HEK293T (cell line): Measurements from ENCODE around the gene TPRG1.
"Not testable (repeated sequence)": the region's sequence is repeated elsewhere in the genome, so short reads cannot be mapped to it uniquely, and the experiment has no call there.

Source experiments
- CTCF ChIA-PET: fragments of 350-600 bp; formaldehyde crosslinking; extraction: SDS; loops from one replicate; lab custom pipeline; 2021; ENCODE audit warnings: antibody characterized with exemption, inconsistent platforms; lab: Yijun Ruan, JAX
- POLR2A ChIA-PET: fragments of 350-600 bp; formaldehyde crosslinking; extraction: SDS; loops from one replicate; lab custom pipeline; 2020; ENCODE audit warnings: antibody characterized with exemption, inconsistent platforms; lab: Yijun Ruan, JAX
- DNase-seq: peaks from one replicate; pipeline ENCODE4 v3.0.0; 2012; ENCODE audit warnings: mixed read lengths; ENCODE audit errors: extremely low spot score
- ARNT ChIP-seq: fragments of 450-650 bp; IDR thresholded peaks from 2 replicates; pipeline ENCODE4 v1.6.1; 2017; ENCODE audit warnings: mild to moderate bottlenecking
- BHLHE40 ChIP-seq: fragments of 450-650 bp; IDR thresholded peaks from 2 replicates; pipeline ENCODE4 v1.6.1; 2016; ENCODE audit warnings: mild to moderate bottlenecking, moderate library complexity, borderline replicate concordance
- CTBP1 ChIP-seq: fragments of 450-650 bp; IDR thresholded peaks from 2 replicates; pipeline ENCODE4 v1.6.1; 2016; ENCODE audit warnings: borderline replicate concordance
- ELF4 ChIP-seq: fragments of 450-650 bp; IDR thresholded peaks from 2 replicates; pipeline ENCODE4 v1.6.1; 2017; ENCODE audit warnings: antibody characterized with exemption
- FOXA1 ChIP-seq: fragments of 450-650 bp; IDR thresholded peaks from 2 replicates; pipeline ENCODE4 v1.6.1; 2016; ENCODE audit warnings: mild to moderate bottlenecking
- FOXK2 ChIP-seq: fragments of 450-650 bp; IDR thresholded peaks from 2 replicates; pipeline ENCODE4 v1.6.1; 2016; ENCODE audit warnings: mild to moderate bottlenecking
- FOXM1 ChIP-seq: fragments of 450-650 bp; IDR thresholded peaks from 2 replicates; pipeline ENCODE4 v1.6.1; 2017; ENCODE audit warnings: mild to moderate bottlenecking, borderline replicate concordance
- HDGF ChIP-seq: fragments of 450-650 bp; IDR thresholded peaks from 2 replicates; pipeline ENCODE4 v1.6.1; 2017; ENCODE audit warnings: antibody characterized with exemption, borderline replicate concordance
- L3MBTL2 ChIP-seq: fragments of 450-650 bp; conservative IDR thresholded peaks from 2 replicates; pipeline ENCODE4 v1.6.1; 2016; ENCODE audit warnings: mild to moderate bottlenecking
- LEF1 ChIP-seq: fragments of 450-650 bp; IDR thresholded peaks from 2 replicates; pipeline ENCODE4 v1.6.1; 2017; ENCODE audit warnings: mild to moderate bottlenecking, borderline replicate concordance
- NFRKB ChIP-seq: fragments of 450-650 bp; IDR thresholded peaks from 2 replicates; pipeline ENCODE4 v1.6.1; 2016; ENCODE audit warnings: mild to moderate bottlenecking, moderate library complexity
- SP1 ChIP-seq: fragments of 450-650 bp; IDR thresholded peaks from 2 replicates; pipeline ENCODE4 v1.6.1; 2017
- SUZ12 ChIP-seq: fragments of 450-650 bp; IDR thresholded peaks from 2 replicates; pipeline ENCODE4 v1.6.1; 2016; ENCODE audit warnings: mild to moderate bottlenecking
- TARDBP ChIP-seq: fragments of 450-650 bp; IDR thresholded peaks from 2 replicates; pipeline ENCODE4 v1.6.1; 2016
- ZNF384 ChIP-seq: fragments of 450-650 bp; IDR thresholded peaks from 2 replicates; pipeline ENCODE4 v1.6.1; 2016
- TF ChIP-seq, protein P1 (sequence below): fragments of 450-650 bp; IDR thresholded peaks from 2 replicates; pipeline ENCODE4 v1.6.1; 2016

The TPRG1 gene

GRCh38 chr3:189316296-189317019 is 144.7 kb downstream of the TPRG1 start:
- POLR2A ChIA-PET, result no interaction called here
- no peak for TF ChIP-seq SUZ12
- TF ChIP-seq, protein P1, sequence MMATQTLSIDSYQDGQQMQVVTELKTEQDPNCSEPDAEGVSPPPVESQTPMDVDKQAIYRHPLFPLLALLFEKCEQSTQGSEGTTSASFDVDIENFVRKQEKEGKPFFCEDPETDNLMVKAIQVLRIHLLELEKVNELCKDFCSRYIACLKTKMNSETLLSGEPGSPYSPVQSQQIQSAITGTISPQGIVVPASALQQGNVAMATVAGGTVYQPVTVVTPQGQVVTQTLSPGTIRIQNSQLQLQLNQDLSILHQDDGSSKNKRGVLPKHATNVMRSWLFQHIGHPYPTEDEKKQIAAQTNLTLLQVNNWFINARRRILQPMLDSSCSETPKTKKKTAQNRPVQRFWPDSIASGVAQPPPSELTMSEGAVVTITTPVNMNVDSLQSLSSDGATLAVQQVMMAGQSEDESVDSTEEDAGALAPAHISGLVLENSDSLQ, result no peak
- CTCF ChIA-PET, result no interaction called here

GRCh38 chr3:189317911-189318310 is 146.1 kb downstream of the TPRG1 start:
- TF ChIP-seq SUZ12 (no peak), SP1 (no peak), LEF1 (no peak), HDGF (no peak), FOXA1 (no peak), TARDBP (no peak), ZNF384 (no peak), ELF4 (no peak), BHLHE40 (no peak), FOXK2 (no peak), CTBP1 (no peak), ARNT (no peak), FOXM1 (no peak), L3MBTL2 (no peak), NFRKB (no peak)
- TF ChIP-seq, protein P1, result no peak
- no peak for DNase-seq
- POLR2A ChIA-PET, result no interaction called here
- CTCF ChIA-PET, result interaction anchor here (0.5 to 0.7 kb wide), 2 partner anchors 9 to 85 kb away, joined by 3 read pairs; no protein-coding TSS in a partner anchor

More at GRCh38 chr3:189316296-189317019, 144.7 kb downstream of the TPRG1 start:
- DNase-seq, result no peak

- TF ChIP-seq, protein P1, result no peak
- TF ChIP-seq LEF1 (no peak), SUZ12 (no peak), ZNF384 (no peak)
- DNase-seq, result no peak
- ChIA-PET CTCF (no interaction called here), POLR2A (no interaction called here)
Observed at GRCh38 chr3:189320511-189320910, 148.7 kb downstream of the TPRG1 start.

DNA sequence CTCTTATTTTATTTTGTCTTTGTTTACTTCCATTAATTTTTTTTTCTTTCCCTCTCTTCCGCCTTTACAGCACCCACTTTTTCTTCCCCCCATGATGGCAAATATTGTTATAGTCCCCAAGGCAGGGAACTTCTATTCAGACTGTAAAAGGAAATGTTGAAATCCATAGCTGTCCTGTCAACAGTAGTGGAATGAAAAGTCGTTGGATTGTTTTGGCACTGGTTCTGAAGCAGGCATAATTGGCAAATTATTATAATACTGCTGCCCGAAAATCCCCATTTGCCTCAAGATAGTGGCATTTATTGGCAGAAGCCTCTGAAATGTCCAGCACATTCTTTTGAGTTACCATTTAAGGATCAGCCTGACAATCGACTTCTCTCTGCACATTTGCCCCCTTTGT is 150.6 kb downstream of the TPRG1 start:
- ChIA-PET POLR2A (no interaction called here), CTCF (interaction anchor here (0.7 kb wide), 1 partner anchor 386 kb away, joined by 3 read pairs; no protein-coding TSS in a partner anchor)
- no peak for DNase-seq
- TF ChIP-seq NFRKB (no peak), TARDBP (no peak), LEF1 (no peak), ARNT (no peak), BHLHE40 (no peak), ZNF384 (no peak), CTBP1 (no peak), HDGF (no peak), SUZ12 (no peak), ELF4 (no peak), FOXM1 (no peak), FOXA1 (no peak)

DNA sequence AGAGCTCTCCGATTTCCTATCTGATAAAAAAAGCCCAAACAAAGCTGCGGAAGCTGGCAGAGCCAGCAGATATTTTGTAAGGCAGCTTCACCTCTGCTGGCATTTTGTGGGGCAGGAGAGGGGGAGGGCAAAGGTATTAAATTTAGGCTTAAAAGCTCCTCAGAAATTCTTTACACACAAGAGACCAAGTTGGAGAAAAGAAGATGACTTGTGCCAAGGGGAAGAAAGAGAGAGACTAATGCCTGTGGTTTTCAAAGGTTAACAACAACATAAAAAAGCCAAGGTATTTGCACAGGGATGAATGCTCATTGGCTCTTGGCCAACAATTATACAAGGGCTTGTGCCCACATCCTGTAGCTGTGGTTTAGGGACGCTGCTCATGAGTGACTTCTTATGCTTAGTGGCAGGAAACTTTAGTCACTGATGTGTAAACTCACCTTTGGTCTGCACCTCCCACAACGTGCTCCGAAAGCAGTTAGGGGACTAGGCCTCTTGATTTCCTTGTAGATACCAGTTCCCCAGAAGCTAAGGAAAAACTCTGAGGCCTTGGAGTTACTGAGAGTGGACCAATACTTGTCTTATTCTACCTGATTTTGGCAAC is 152.9 kb downstream of the TPRG1 start:
- DNase-seq, result no peak
- CTCF ChIA-PET, result no interaction called here
- POLR2A ChIA-PET, result no interaction called here
- TF ChIP-seq NFRKB (no peak), BHLHE40 (no peak), FOXA1 (no peak), HDGF (no peak), SUZ12 (no peak), TARDBP (no peak), FOXM1 (no peak), FOXK2 (no peak), CTBP1 (no peak), LEF1 (no peak), ELF4 (no peak), L3MBTL2 (no peak), ARNT (no peak), ZNF384 (no peak), SP1 (no peak)
- TF ChIP-seq, protein P1, result no peak

GRCh38 chr3:189325454-189325853 is 153.7 kb downstream of the TPRG1 start:
- ChIA-PET CTCF (no interaction called here), POLR2A (no interaction called here)
- TF ChIP-seq ZNF384 (no peak), FOXA1 (no peak), ELF4 (no peak), BHLHE40 (no peak), FOXK2 (no peak), L3MBTL2 (no peak), HDGF (no peak), ARNT (no peak), SP1 (no peak)
- TF ChIP-seq, protein P1, result no peak
- DNase-seq, result no peak

GRCh38 chr3:189329630-189330029 is 157.9 kb downstream of the TPRG1 start:
- DNase-seq, CTCF ChIA-PET, POLR2A ChIA-PET: not testable (repeated sequence)
